ENCODE data around the gene CYTH4. TPM values are rescaled to one million over a fixed set of nuclear protein-coding genes. Genes with fewer than 3 reads are reported as not detected.

Gene CYTH4
- total and polyA plus RNA-seq, 10 of the 15 experiments (the other 5 are each of a cell fraction or from before 2014, with no cell fraction given) = 1.5 to 27.3 (median 16.9) TPM

DNA sequence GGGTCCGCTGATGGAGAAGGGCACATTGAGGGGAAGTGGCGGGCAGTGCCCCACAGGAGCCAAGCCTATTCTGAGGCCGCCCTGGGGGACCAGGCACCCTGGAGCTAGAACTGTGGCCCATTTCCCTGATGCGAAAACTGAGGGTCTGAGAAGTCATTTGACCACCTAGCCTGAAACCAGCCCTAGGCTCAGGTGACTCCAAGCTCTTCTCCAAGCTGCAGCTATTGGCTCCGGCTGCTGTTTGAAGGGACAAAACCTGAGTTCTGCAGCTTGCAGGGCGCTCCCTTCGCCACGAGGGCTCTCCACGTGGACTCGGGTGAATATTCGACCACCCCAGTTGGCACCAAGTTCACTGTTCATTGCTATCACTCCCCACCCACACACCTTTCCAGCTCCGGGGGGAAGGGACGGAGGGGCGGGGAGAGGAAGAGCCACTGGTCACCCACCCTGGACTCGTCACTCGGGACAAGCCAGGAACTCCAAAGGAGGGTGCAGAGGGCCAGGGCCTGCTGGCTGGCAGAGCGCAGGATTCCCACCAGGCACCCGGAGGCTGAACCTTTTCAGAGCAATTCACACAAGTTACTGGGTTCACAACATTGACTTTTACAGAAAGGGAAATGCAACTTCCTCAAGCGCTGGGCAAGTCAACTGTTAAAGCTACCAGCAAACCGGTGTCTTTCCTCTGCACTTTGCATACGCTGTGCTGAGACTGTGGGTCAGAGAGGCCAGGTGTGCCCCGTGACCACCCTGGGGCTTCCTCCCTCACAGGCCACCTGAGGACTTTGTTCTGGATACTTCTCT, 37.2 kb upstream of the CYTH4 start (continued):
- TF ChIP-seq CBFB (IDR thresholded peaks at IDR 0.05; ENCODE audit: low read depth) (no peak), ZZZ3 (IDR thresholded peaks at IDR 0.05; ENCODE audit: control insufficient read depth, insufficient read length, low read depth) (no peak), ZNF24 (IDR thresholded peaks at IDR 0.05) (no peak), ATF7 (IDR thresholded peaks at IDR 0.05; ENCODE audit: low read depth) (0 out of 2 replicates have a peak, but pooled peaks have one; percentile 18), YBX1 (IDR thresholded peaks at IDR 0.05) (no peak), EGR1 (IDR thresholded peaks at IDR 0.05; ENCODE audit: borderline replicate concordance in 1 of 2, low read depth in 2 of 2, low read length in 2 of 2) (0 out of 3 replicates have a peak, but pooled peaks of 1 of the 2 experiments have one; percentile 21), ZSCAN29 (IDR thresholded peaks at IDR 0.05) (no peak), PAX5 (IDR thresholded peaks at IDR 0.05; ENCODE audit: borderline replicate concordance, low read depth, low read length) (no peak), ZNF274 (IDR thresholded peaks at IDR 0.05; ENCODE audit: insufficient read depth, insufficient read length) (no peak), WRNIP1 (IDR thresholded peaks at IDR 0.05; ENCODE audit: borderline replicate concordance, low read depth, low read length) (no peak), JUNB (IDR thresholded peaks at IDR 0.05) (no peak), CHD2 (IDR thresholded peaks at IDR 0.05; ENCODE audit: borderline replicate concordance, low read depth, low read length) (0 out of 2 replicates have a peak, but pooled peaks have one; percentile 14), MYB (IDR thresholded peaks at IDR 0.05; ENCODE audit: borderline replicate concordance, low read depth, low read length) (0 out of 2 replicates have a peak, but pooled peaks have one; percentile 24), MTA2 (IDR thresholded peaks at IDR 0.05; ENCODE audit: low read depth) (peak; percentile 29; the same call in 1 of the 2 replicates), E2F4 (IDR thresholded peaks at IDR 0.05; ENCODE audit: low read depth, low read length) (no peak), PAX8 (IDR thresholded peaks at IDR 0.05) (no peak)
- TF ChIP-seq, protein P1, sequence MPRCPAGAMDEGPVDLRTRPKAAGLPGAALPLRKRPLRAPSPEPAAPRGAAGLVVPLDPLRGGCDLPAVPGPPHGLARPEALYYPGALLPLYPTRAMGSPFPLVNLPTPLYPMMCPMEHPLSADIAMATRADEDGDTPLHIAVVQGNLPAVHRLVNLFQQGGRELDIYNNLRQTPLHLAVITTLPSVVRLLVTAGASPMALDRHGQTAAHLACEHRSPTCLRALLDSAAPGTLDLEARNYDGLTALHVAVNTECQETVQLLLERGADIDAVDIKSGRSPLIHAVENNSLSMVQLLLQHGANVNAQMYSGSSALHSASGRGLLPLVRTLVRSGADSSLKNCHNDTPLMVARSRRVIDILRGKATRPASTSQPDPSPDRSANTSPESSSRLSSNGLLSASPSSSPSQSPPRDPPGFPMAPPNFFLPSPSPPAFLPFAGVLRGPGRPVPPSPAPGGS (IDR thresholded peaks at IDR 0.05; ENCODE audit: borderline replicate concordance, insufficient read depth, low read depth, low read length, poor library complexity, severe bottlenecking) = no peak
- TF ChIP-seq, protein P2, sequence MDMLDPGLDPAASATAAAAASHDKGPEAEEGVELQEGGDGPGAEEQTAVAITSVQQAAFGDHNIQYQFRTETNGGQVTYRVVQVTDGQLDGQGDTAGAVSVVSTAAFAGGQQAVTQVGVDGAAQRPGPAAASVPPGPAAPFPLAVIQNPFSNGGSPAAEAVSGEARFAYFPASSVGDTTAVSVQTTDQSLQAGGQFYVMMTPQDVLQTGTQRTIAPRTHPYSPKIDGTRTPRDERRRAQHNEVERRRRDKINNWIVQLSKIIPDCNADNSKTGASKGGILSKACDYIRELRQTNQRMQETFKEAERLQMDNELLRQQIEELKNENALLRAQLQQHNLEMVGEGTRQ (IDR thresholded peaks at IDR 0.05; ENCODE audit: borderline replicate concordance, low read depth, low read length) = no peak
- TF ChIP-seq, protein P3, sequence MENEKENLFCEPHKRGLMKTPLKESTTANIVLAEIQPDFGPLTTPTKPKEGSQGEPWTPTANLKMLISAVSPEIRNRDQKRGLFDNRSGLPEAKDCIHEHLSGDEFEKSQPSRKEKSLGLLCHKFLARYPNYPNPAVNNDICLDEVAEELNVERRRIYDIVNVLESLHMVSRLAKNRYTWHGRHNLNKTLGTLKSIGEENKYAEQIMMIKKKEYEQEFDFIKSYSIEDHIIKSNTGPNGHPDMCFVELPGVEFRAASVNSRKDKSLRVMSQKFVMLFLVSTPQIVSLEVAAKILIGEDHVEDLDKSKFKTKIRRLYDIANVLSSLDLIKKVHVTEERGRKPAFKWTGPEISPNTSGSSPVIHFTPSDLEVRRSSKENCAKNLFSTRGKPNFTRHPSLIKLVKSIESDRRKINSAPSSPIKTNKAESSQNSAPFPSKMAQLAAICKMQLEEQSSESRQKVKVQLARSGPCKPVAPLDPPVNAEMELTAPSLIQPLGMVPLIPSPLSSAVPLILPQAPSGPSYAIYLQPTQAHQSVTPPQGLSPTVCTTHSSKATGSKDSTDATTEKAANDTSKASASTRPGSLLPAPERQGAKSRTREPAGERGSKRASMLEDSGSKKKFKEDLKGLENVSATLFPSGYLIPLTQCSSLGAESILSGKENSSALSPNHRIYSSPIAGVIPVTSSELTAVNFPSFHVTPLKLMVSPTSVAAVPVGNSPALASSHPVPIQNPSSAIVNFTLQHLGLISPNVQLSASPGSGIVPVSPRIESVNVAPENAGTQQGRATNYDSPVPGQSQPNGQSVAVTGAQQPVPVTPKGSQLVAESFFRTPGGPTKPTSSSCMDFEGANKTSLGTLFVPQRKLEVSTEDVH (IDR thresholded peaks at IDR 0.05; ENCODE audit: low read depth, partially characterized antibody) = no peak
- TF ChIP-seq, protein P4, sequence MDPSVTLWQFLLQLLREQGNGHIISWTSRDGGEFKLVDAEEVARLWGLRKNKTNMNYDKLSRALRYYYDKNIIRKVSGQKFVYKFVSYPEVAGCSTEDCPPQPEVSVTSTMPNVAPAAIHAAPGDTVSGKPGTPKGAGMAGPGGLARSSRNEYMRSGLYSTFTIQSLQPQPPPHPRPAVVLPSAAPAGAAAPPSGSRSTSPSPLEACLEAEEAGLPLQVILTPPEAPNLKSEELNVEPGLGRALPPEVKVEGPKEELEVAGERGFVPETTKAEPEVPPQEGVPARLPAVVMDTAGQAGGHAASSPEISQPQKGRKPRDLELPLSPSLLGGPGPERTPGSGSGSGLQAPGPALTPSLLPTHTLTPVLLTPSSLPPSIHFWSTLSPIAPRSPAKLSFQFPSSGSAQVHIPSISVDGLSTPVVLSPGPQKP (IDR thresholded peaks at IDR 0.05; ENCODE audit: low read depth, low read length) = no peak
- TF ChIP-seq, protein P5, sequence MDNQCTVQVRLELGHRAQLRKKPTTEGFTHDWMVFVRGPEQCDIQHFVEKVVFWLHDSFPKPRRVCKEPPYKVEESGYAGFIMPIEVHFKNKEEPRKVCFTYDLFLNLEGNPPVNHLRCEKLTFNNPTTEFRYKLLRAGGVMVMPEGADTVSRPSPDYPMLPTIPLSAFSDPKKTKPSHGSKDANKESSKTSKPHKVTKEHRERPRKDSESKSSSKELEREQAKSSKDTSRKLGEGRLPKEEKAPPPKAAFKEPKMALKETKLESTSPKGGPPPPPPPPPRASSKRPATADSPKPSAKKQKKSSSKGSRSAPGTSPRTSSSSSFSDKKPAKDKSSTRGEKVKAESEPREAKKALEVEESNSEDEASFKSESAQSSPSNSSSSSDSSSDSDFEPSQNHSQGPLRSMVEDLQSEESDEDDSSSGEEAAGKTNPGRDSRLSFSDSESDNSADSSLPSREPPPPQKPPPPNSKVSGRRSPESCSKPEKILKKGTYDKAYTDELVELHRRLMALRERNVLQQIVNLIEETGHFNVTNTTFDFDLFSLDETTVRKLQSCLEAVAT (IDR thresholded peaks at IDR 0.05) = peak; percentile 29; the same call in 1 of the 2 replicates

Measured in GM12878 (cell line).